NT2/D1 (cell line): ENCODE results near the gene ILDR2.

Source experiments
- SUZ12 ChIP-seq: IDR thresholded peaks from 2 replicates; pipeline ENCODE4 v1.6.1; 2011; ENCODE audit not compliant: insufficient read length, insufficient read depth; ENCODE audit errors: extremely low read depth
- YY1 ChIP-seq: IDR thresholded peaks from 2 replicates; pipeline ENCODE4 v1.6.1; 2011; ENCODE audit not compliant: insufficient read length, insufficient read depth
- ZNF274 ChIP-seq: IDR thresholded peaks from 2 replicates; pipeline ENCODE4 v1.6.1; 2011; ENCODE audit warnings: mild to moderate bottlenecking, low read depth, low read length

DNA sequence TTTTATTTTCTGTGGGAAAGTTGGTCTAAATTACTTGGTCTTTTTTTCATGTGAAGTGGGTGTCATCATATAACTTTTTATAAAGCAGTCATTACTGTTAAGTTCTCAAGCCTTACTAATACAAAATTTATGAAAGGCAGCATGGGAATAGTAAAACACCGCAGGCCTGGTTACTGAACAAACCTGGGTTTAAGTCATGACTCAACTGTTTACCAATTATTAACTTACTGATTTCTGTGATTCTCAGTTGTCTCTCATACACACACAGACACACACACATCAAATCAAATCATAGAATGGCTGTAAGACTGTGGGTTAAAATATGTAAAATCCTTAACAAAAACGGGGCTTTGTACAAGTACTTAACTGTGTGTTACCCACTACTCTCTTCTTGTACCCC, 28.4 kb upstream of the ILDR2 start:
- TF ChIP-seq ZNF274 (no peak), YY1 (no peak), SUZ12 (no peak)
